ENCODE results near the gene ARL5A.

- TF ChIP-seq CTCF (conservative IDR thresholded peaks at IDR 0.05; ENCODE audit: low read depth, low read length) (no peak), EZH2 (IDR thresholded peaks at IDR 0.05; ENCODE audit: borderline replicate concordance, low read depth, low read length, poor library complexity, severe bottlenecking) (no peak)
These were observed 33.0 kb upstream of the ARL5A start for GRCh38 chr2:151861174-151861573.
